GM23338 (cell line): ENCODE data around the gene TMEM178A. TPM values are rescaled to one million over a fixed set of nuclear protein-coding genes. Genes with fewer than 3 reads are reported as not detected.

Source experiments
- ATAC-seq: fragments of 200-7000 bp; cut with Tn5 transposase; 3 replicates; pipeline ENCODE4 v1.9.1; 2020
- DNase-seq: peaks from one replicate; pipeline ENCODE4 v3.0.0-alpha.2; 2015; ENCODE audit warnings: low spot score
- H2AFZ ChIP-seq: fragments of 200-600 bp; sonication (generic); 2 replicates; pipeline ENCODE4 v1.8.0; 2016; ENCODE audit warnings: antibody characterized with exemption, mild to moderate bottlenecking, moderate library complexity
- H3F3A ChIP-seq: fragments of 200-600 bp; sonication (generic); replicated peaks from 2 replicates; pipeline ENCODE4 v1.8.0; 2017; ENCODE audit warnings: antibody characterized with exemption, mixed run types, low read depth
- H3K27ac ChIP-seq: fragments of 200-600 bp; sonication (generic); 2 replicates; pipeline ENCODE4 v1.6.1; 2016; ENCODE audit warnings: low read depth
- H3K27me3 ChIP-seq: fragments of 200-600 bp; sonication (generic); 2 replicates; pipeline ENCODE4 v1.8.0; 2016; ENCODE audit warnings: mild to moderate bottlenecking, mixed run types, moderate library complexity; ENCODE audit not compliant: insufficient read depth
- H3K36me3 ChIP-seq: fragments of 200-600 bp; sonication (generic); 2 replicates; pipeline ENCODE4 v1.8.0; 2016; ENCODE audit warnings: mild to moderate bottlenecking; ENCODE audit not compliant: insufficient read depth
- H3K4me1 ChIP-seq: fragments of 200-600 bp; sonication (generic); 2 replicates; pipeline ENCODE4 v1.8.0; 2016; ENCODE audit warnings: mild to moderate bottlenecking, moderate library complexity; ENCODE audit not compliant: insufficient read depth
- H3K4me2 ChIP-seq: fragments of 200-600 bp; sonication (generic); 2 replicates; pipeline ENCODE4 v1.7.1; 2017; ENCODE audit warnings: mixed run types
- H3K4me3 ChIP-seq: fragments of 200-600 bp; sonication (generic); 2 replicates; pipeline ENCODE4 v1.6.1; 2016; ENCODE audit warnings: mixed run types
- H3K79me2 ChIP-seq: fragments of 200-600 bp; sonication (generic); replicated peaks from 2 replicates; pipeline ENCODE4 v1.8.0; 2017; ENCODE audit warnings: mild to moderate bottlenecking; ENCODE audit not compliant: insufficient read depth
- H3K9me2 ChIP-seq: fragments of 200-600 bp; sonication (generic); 2 replicates; pipeline ENCODE4 v1.8.0; 2017; ENCODE audit not compliant: insufficient read depth
- H4K20me1 ChIP-seq: fragments of 200-600 bp; sonication (generic); replicated peaks from 2 replicates; pipeline ENCODE4 v1.8.0; 2017; ENCODE audit warnings: mild to moderate bottlenecking; ENCODE audit not compliant: insufficient read depth
- H3K27ac Mint-ChIP-seq: 2 replicates; pipeline ENCODE4 v1.8.0; 2020; ENCODE audit warnings: inconsistent platforms, mild to moderate bottlenecking, moderate library complexity, mixed read lengths
- H3K27me3 Mint-ChIP-seq: 3 replicates; pipeline ENCODE4 v1.8.0; 2022; ENCODE audit warnings: low read depth, mild to moderate bottlenecking, moderate library complexity, mixed read lengths, inconsistent platforms; ENCODE audit not compliant: insufficient read depth, poor library complexity
- H3K36me3 Mint-ChIP-seq: 3 replicates; pipeline ENCODE4 v1.8.0; 2021; ENCODE audit warnings: low read depth, mild to moderate bottlenecking, inconsistent platforms, moderate library complexity, mixed read lengths
- H3K4me1 Mint-ChIP-seq: 3 replicates; pipeline ENCODE4 v1.8.0; 2020; ENCODE audit warnings: mild to moderate bottlenecking, inconsistent platforms, mixed read lengths
- H3K4me3 Mint-ChIP-seq: 3 replicates; pipeline ENCODE4 v1.8.0; 2021; ENCODE audit warnings: moderate library complexity, mild to moderate bottlenecking, inconsistent platforms, mixed read lengths
- H3K9me3 Mint-ChIP-seq: 3 replicates; pipeline ENCODE4 v1.8.0; 2020; ENCODE audit warnings: moderate library complexity, mild to moderate bottlenecking, inconsistent platforms, mixed read lengths
- CREB1 ChIP-seq: fragments of 250-450 bp; sonication (Bioruptor Pico); IDR thresholded peaks from 2 replicates; pipeline ENCODE4 v1.5.0; 2020; ENCODE audit warnings: low read depth, mild to moderate bottlenecking, moderate library complexity
- EZH2 ChIP-seq: fragments of 200-600 bp; sonication (generic); IDR thresholded peaks from one replicate; pipeline ENCODE4 v1.8.0; 2017; ENCODE audit warnings: antibody characterized with exemption, mild to moderate bottlenecking, low read depth; ENCODE audit not compliant: unreplicated experiment
- EZH2phosphoT487 ChIP-seq: fragments of 200-600 bp; sonication (generic); IDR thresholded peaks from one replicate; pipeline ENCODE4 v1.8.1; 2018; ENCODE audit warnings: antibody characterized with exemption; ENCODE audit not compliant: unreplicated experiment
- JUNB ChIP-seq: IDR thresholded peaks from one replicate; pipeline ENCODE4 v1.6.1; 2016; ENCODE audit warnings: antibody characterized with exemption; ENCODE audit not compliant: unreplicated experiment
- NANOG ChIP-seq: IDR thresholded peaks from 2 replicates; pipeline ENCODE4 v1.6.1; 2016; ENCODE audit warnings: antibody characterized with exemption, borderline replicate concordance
- POLR2AphosphoS5 ChIP-seq: IDR thresholded peaks from 2 replicates; pipeline ENCODE4 v1.6.1; 2016; ENCODE audit warnings: antibody characterized with exemption, low read depth
- REST ChIP-seq: IDR thresholded peaks from one replicate; pipeline ENCODE4 v1.6.1; 2018; ENCODE audit warnings: antibody characterized with exemption; ENCODE audit not compliant: unreplicated experiment
- STAT1 ChIP-seq: IDR thresholded peaks from one replicate; pipeline ENCODE4 v1.6.1; 2016; ENCODE audit warnings: antibody characterized with exemption; ENCODE audit not compliant: unreplicated experiment
- ZNF114 ChIP-seq: fragments of 250-450 bp; sonication (Bioruptor Pico); IDR thresholded peaks from 2 replicates; pipeline ENCODE4 v1.5.0; 2020; ENCODE audit warnings: mild to moderate bottlenecking, moderate library complexity
- ZNF331 ChIP-seq: fragments of 250-450 bp; sonication (Bioruptor Pico); IDR thresholded peaks from 2 replicates; pipeline ENCODE4 v1.5.0; 2020; ENCODE audit warnings: low read depth, mild to moderate bottlenecking, moderate library complexity
- polyA plus RNA-seq: library from polyadenylated mRNA; unstranded; fragments of >200 nt; fragmentation: Nextera tagmentation; extraction: Ambion mirVana; gene quantifications from 2 replicates; pipeline ENCODE4 v1.2.1, GENCODE V29; 2016
- total RNA-seq: library from RNA; depleted of rRNA; stranded (reverse); fragments of >200 nt; shearing (Covaris generic); gene quantifications from 2 replicates; pipeline ENCODE4 v1.2.3, GENCODE V29; 2014
- TF ChIP-seq, protein P1 (sequence below), 2 experiments: fragments of 200-600 bp in 1 of 2; sonication (generic) in 1 of 2; conservative IDR thresholded peaks; 2 replicates each; pipeline versions ENCODE4 v1.5.1 to v1.6.1; 2016 to 2017; ENCODE audit warnings: antibody characterized with exemption in 2 of 2, low read depth in 2 of 2, mild to moderate bottlenecking in 2 of 2, moderate library complexity in 1 of 2
- TF ChIP-seq, protein P2 (sequence below): fragments of 250-450 bp; sonication (Bioruptor Pico); IDR thresholded peaks from 2 replicates; pipeline ENCODE4 v1.5.0; 2020; ENCODE audit warnings: mild to moderate bottlenecking, moderate library complexity
- TF ChIP-seq, protein P3 (sequence below): IDR thresholded peaks from 2 replicates; pipeline ENCODE4 v1.6.1; 2016; ENCODE audit warnings: antibody characterized with exemption

TMEM178A gene
- total and polyA plus RNA-seq, 2 experiments from 2014 or later, result 10.3 to 12.3 TPM

DNA sequence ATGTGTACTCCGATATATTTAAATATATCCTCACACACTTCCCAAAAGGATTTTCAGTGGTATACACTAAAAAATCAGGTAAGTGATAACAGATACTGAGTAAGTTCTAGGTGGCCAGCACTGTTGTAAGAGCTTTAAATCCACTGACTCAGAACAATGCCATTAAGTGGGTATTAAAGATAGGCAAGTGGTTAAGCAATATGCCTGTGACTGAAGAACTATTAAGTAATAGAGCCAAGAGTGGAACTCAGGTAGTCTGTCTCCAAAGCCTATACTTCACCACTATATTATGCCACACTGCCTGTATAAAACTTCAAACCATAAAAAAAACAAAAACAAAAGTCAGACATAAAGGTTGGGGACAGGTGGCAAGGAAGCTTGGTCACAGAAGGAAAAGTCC lies 76.2 kb downstream of the TMEM178A start:
- Histone ChIP-seq H3K27me3 (no peaks in the 10 kb centered on the region), H3K36me3 (0 out of 2 replicates have a peak, but pooled peaks cover 6% of the 10 kb centered on the region), H3K27ac (no peak overlapping the region), H3K79me2 (no peaks in the 10 kb centered on the region), H3F3A (no peaks in the 10 kb centered on the region), H3K4me2 (no peak overlapping the region), H3K4me1 (peaks cover 17% of the 10 kb centered on the region), H4K20me1 (0 out of 2 replicates have a peak, but pooled peaks cover 3% of the 10 kb centered on the region), H3K4me3 (no peak overlapping the region), H3K9me2 (no peaks in the 10 kb centered on the region), H2AFZ (no peak overlapping the region)
- Mint-ChIP-seq H3K9me3 (no peaks in the 10 kb centered on the region), H3K27me3 (no peaks in the 10 kb centered on the region), H3K36me3 (peaks cover 32% of the 10 kb centered on the region), H3K4me3 (no peak overlapping the region), H3K27ac (no peak overlapping the region), H3K4me1 (peaks cover 20% of the 10 kb centered on the region)
- no peak for DNase-seq
- ATAC-seq, result no peak
- TF ChIP-seq NANOG, result no peak
- TF ChIP-seq, protein P1, sequence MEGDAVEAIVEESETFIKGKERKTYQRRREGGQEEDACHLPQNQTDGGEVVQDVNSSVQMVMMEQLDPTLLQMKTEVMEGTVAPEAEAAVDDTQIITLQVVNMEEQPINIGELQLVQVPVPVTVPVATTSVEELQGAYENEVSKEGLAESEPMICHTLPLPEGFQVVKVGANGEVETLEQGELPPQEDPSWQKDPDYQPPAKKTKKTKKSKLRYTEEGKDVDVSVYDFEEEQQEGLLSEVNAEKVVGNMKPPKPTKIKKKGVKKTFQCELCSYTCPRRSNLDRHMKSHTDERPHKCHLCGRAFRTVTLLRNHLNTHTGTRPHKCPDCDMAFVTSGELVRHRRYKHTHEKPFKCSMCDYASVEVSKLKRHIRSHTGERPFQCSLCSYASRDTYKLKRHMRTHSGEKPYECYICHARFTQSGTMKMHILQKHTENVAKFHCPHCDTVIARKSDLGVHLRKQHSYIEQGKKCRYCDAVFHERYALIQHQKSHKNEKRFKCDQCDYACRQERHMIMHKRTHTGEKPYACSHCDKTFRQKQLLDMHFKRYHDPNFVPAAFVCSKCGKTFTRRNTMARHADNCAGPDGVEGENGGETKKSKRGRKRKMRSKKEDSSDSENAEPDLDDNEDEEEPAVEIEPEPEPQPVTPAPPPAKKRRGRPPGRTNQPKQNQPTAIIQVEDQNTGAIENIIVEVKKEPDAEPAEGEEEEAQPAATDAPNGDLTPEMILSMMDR (conservative IDR thresholded peaks at IDR 0.05; ENCODE audit: low read depth in 2 of 2), result no peak
- TF ChIP-seq POLR2AphosphoS5, result no peak
- TF ChIP-seq ZNF331 (CRISPR knock-in tag), result no peak
- TF ChIP-seq STAT1, result no peak
- TF ChIP-seq, protein P2, sequence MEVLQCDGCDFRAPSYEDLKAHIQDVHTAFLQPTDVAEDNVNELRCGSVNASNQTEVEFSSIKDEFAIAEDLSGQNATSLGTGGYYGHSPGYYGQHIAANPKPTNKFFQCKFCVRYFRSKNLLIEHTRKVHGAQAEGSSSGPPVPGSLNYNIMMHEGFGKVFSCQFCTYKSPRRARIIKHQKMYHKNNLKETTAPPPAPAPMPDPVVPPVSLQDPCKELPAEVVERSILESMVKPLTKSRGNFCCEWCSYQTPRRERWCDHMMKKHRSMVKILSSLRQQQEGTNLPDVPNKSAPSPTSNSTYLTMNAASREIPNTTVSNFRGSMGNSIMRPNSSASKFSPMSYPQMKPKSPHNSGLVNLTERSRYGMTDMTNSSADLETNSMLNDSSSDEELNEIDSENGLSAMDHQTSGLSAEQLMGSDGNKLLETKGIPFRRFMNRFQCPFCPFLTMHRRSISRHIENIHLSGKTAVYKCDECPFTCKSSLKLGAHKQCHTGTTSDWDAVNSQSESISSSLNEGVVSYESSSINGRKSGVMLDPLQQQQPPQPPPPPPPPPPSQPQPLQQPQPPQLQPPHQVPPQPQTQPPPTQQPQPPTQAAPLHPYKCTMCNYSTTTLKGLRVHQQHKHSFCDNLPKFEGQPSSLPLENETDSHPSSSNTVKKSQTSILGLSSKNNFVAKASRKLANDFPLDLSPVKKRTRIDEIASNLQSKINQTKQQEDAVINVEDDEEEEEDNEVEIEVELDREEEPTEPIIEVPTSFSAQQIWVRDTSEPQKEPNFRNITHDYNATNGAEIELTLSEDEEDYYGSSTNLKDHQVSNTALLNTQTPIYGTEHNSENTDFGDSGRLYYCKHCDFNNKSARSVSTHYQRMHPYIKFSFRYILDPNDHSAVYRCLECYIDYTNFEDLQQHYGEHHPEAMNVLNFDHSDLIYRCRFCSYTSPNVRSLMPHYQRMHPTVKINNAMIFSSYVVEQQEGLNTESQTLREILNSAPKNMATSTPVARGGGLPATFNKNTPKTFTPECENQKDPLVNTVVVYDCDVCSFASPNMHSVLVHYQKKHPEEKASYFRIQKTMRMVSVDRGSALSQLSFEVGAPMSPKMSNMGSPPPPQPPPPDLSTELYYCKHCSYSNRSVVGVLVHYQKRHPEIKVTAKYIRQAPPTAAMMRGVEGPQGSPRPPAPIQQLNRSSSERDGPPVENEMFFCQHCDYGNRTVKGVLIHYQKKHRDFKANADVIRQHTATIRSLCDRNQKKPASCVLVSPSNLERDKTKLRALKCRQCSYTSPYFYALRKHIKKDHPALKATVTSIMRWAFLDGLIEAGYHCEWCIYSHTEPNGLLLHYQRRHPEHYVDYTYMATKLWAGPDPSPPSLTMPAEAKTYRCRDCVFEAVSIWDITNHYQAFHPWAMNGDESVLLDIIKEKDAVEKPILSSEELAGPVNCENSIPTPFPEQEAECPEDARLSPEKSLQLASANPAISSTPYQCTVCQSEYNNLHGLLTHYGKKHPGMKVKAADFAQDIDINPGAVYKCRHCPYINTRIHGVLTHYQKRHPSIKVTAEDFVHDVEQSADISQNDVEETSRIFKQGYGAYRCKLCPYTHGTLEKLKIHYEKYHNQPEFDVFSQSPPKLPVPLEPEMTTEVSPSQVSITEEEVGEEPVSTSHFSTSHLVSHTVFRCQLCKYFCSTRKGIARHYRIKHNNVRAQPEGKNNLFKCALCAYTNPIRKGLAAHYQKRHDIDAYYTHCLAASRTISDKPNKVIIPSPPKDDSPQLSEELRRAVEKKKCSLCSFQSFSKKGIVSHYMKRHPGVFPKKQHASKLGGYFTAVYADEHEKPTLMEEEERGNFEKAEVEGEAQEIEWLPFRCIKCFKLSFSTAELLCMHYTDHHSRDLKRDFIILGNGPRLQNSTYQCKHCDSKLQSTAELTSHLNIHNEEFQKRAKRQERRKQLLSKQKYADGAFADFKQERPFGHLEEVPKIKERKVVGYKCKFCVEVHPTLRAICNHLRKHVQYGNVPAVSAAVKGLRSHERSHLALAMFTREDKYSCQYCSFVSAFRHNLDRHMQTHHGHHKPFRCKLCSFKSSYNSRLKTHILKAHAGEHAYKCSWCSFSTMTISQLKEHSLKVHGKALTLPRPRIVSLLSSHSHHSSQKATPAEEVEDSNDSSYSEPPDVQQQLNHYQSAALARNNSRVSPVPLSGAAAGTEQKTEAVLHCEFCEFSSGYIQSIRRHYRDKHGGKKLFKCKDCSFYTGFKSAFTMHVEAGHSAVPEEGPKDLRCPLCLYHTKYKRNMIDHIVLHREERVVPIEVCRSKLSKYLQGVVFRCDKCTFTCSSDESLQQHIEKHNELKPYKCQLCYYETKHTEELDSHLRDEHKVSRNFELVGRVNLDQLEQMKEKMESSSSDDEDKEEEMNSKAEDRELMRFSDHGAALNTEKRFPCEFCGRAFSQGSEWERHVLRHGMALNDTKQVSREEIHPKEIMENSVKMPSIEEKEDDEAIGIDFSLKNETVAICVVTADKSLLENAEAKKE (CRISPR knock-in tag), result no peak
- TF ChIP-seq EZH2phosphoT487, result no peak
- TF ChIP-seq, protein P3, sequence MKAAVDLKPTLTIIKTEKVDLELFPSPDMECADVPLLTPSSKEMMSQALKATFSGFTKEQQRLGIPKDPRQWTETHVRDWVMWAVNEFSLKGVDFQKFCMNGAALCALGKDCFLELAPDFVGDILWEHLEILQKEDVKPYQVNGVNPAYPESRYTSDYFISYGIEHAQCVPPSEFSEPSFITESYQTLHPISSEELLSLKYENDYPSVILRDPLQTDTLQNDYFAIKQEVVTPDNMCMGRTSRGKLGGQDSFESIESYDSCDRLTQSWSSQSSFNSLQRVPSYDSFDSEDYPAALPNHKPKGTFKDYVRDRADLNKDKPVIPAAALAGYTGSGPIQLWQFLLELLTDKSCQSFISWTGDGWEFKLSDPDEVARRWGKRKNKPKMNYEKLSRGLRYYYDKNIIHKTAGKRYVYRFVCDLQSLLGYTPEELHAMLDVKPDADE, result no peak
- no peak for TF ChIP-seq CREB1
- no peak for TF ChIP-seq ZNF114
- TF ChIP-seq EZH2, result no peak
- TF ChIP-seq REST, result no peak
- no peak for TF ChIP-seq JUNB
